GM11168 (cell line): ENCODE results near the gene ARMC7.

Source experiments
- in situ Hi-C: fragments of 300-500 bp; cut with MboI; formaldehyde crosslinking; loops from one replicate; pipeline ENCODE4 v1.12.0; 2022; ENCODE audit warnings: low sequenced_read_pairs; ENCODE audit not compliant: unreplicated experiment

ARMC7 gene

DNA sequence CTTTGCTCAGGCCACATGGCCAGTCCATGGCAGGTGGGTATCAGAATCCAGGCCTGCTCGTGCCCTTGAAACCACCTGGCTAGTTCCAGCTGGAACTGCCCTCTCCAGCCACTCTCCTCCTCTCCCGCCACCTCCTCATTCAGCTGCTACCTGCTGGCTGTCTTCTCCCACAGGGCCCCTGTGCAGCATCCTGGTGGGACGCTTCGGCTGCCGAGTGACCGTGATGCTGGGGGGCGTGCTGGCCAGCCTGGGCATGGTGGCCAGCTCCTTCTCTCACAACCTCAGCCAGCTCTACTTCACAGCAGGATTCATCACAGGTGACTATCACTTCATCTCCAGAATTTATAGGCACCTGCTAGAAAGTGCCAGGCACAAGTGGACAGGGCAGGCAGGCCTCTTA, 11.9 kb upstream of the ARMC7 start:
- in situ Hi-C loops = no loop called here

DNA sequence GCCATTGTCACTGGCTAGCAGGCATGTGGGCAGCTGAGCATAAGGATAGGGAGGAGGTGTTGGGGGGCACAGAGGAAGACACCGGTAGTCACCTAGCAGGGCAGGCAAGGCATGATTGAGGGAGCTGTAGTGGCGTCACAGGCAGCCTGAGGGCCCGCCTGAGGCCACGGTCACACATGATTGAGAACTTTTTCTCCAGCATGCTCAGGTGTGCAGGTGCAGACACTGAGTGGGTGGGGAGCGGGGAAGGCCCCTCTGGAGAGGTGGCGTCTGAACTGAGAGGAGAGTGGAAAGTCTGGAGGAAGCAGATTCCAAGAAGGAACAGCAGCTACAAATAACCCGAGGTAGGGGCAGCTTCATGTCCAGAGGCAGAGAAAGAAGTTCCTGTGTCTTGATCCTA, 10.9 kb upstream of the ARMC7 start:
- in situ Hi-C loops = no loop called here

DNA sequence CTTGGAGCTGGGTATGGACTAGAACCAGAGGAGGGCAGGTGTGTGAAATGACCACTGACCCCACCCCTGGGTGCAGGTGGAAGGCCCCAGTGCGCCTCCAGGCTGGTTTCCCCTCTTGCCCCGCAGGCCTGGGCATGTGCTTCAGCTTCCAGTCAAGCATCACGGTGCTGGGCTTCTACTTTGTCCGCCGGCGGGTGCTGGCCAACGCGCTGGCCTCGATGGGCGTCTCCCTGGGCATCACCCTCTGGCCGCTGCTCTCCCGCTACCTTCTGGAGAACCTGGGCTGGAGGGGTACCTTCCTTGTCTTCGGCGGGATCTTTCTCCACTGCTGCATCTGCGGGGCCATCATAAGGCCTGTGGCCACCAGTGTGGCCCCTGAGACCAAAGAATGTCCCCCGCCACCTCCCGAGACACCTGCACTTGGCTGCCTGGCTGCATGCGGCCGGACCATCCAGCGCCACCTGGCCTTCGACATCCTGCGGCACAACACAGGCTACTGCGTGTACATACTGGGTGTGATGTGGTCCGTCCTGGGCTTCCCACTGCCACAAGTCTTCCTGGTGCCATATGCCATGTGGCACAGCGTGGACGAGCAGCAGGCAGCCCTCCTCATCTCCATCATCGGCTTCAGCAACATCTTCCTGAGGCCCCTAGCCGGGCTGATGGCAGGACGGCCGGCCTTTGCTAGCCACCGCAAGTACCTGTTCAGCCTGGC, 9.7 kb upstream of the ARMC7 start:
- in situ Hi-C loops = no loop called here

DNA sequence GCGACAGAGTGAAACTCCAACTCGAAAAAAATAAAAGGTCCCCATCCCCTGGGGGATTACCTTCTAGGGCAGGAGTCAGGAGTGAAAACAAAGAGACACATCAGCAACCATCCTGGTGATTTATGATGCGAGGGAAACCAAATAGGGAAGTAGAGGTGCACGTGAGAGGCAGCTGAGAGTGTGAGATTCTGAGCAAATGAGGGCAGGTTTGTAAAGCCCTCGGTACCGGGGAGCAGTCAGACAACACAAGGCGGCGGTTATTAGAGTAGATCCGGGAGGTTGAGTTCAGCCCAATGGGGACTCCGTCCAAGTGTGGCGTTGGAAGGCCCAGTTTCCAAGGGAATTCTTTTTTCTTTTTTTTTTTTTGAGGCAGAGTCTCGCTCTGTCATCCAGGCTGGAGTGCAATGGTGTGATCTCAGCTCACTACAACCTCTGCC, 7.4 kb upstream of the ARMC7 start:
- in situ Hi-C loops = no loop called here

DNA sequence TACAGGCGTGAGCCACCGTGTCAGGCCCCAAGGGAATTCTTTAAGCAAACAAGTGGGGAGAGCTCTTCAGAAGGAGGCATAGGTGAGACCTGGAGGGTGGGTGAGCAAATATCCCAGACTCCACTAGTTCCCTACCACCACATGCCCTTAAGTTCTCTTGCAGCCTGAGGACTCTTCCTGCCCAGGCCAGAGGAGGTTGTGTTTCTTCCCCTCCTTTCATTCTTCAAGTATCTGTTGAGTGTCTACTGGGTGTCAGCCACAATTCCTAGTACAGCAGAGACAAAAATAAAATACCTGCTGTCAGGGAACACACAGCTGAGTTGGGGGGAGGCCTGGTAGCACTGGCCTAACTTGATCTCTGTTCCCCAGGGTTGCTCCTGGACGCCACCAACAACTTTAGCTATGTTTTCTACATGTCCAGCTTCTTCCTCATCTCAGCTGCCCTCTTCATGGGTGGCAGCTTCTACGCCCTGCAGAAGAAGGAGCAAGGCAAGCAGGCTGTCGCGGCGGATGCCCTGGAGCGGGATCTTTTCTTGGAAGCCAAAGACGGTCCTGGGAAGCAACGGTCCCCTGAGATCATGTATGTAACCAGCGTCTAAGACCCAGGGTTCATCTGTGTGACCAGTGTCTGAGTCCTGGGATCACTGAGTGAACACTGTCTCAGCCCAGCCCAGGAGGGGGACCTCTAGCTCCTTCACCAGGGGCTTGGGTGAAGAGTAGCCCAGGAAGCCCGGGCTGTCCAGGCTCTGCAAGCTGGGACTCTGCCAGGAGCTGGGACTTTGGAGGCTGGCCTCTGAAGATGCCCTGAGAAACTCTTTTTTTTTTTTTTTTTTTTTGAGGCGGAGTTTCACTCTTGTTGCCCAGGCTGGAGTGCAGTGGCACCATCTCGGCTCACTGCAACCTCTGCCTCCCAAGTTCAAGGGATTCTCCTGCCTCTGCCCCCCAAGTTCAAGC, 5.9 kb upstream of the ARMC7 start:
- in situ Hi-C loops = no loop called here

DNA sequence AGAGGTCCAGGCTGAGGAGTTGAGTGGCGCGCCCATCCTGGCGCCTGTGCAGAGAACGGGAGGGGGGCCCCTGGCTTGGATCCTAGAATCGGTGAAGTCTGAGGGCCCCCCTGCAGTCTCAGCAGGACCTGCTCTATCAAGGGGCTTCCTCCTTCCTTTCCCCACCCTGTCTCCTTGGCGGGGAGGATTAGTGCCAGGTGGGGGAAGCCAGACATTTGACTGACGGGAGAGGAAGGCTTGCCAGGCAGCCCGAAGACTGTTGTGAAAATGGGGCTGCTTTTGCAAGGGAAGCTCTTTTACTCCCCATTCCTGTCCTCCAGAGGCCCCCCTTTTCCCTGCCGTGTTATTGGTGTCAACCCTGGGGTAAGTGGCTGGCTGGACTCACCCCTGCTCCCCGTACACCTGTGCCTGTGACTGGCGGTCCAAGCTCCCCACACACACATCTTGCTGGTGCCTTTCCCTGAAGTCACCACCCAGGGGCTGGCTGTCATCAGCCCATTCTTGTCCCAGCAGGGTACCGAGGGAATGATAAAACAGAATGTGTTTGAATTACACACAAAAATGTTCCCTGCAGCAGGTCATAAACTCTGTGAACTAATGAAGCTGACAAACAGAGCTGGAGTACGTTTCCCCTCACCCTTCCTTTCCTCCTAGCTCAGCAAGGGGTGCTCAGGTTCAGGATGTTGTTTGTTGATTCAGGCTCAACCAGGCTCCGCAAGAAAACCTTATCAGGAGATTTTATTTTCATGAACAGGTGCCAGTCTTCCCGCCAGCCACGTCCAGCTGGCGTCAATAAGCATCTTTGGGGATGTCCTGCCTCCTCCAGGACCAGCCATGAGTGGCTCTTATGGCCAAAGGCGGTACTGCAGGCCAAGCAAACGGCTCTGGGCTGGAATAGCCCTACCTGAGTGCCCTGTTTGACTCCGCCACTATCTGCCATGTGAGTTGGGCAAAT, 4.4 kb upstream of the ARMC7 start:
- in situ Hi-C loops = no loop called here

DNA sequence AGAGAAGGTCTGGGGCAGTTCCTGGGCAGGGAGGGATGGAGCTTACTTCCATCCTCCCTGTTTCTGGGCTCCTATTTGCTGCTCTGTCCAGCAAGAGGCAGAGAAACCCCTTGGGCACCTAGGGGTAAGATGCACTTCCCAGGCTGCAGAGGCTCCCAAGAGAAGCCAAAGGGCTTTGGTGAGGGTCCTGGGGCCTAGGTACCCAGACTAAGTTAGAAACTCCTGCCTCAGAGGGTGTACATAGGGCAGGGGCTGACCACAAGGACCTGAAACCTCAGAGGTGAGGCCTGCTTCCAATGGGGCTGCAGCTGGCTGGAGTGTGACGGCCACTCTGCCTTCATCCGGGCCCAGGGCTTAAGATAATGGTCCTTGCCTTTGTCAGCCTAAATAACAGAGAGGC, 1.6 kb upstream of the ARMC7 start:
- in situ Hi-C loops = no loop called here

DNA sequence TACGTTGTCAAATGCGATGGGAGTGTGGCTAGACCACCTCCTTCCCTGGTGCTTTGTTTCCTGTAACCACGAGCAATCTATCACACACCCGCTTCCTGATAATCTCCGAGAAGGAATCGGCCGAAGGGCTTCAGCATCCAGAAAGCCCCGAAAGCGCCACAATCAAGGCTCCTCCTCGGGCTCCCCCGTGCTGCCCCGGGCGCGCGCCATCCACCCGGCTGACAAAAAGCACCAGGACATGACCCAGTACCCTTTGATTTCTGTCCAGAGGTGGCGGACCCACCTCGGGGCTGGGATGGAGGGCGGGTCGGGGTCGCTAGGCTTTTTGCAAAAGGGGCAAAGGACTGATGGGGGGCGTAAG, 743 bp upstream of the ARMC7 start:
- in situ Hi-C loops = no loop called here

DNA sequence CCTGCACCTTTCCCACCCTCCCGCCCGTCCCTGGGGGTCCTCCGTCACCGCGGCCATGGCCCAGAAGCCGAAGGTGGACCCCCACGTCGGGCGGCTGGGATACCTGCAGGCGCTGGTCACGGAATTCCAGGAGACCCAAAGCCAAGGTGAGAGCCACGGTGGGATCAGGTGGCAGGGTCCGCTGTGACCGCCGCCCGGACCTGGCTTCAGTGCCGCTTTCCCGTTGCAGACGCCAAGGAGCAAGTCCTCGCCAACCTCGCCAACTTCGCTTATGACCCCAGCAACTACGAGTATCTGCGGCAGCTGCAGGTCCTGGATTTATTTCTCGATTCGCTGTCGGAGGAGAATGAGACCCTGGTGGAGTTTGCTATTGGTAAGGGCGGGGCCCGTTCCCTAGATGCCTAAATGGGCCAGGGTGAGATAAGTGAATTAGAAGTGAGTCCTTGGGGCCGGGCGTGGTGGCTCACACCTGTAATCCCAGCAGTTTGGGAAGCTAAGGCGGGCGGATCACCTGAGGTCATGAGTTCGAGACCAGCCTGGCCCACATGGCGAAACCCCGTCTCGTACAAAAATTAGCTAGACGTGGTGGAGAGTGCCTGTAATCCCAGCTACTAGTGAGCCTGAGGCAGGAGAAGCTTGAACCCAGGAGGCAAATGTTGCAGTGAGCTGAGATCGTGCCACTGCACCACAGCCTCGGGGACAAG, 617 bp downstream of the ARMC7 start:
- in situ Hi-C loops = loop anchor here (10.0 kb wide), 1 partner anchor 94 kb away; the partner anchor contains the start of gene NUP85

DNA sequence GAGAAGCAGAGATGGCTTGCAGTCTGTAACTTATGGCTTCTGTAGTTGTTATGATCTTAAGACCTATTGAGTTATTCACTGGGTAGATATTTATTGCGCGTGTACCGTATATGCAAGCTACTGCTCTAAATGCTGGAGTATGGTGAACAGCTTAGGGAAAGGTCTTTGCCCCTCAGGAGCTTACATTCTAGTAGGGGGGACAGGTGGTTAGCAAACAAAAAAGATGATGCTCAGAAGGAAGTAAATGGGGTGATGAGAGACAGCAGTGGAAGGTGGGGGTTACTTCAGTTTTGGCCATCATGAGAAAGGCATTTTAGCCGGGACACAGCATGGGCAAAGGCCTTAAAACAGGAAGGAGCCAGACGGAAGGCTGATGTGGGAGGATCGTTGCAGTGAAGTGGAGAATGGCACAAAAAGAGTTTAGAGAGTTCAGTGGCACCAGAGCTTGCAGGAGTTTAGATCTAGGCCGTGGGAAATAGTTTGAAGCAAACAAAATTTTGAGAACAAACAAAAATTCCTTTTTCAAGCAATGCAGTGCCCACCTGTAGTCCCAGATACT, 2.1 kb downstream of the ARMC7 start:
- in situ Hi-C loops = loop anchor here (10.0 kb wide), 1 partner anchor 93 kb away; the partner anchor contains the start of gene NUP85

DNA sequence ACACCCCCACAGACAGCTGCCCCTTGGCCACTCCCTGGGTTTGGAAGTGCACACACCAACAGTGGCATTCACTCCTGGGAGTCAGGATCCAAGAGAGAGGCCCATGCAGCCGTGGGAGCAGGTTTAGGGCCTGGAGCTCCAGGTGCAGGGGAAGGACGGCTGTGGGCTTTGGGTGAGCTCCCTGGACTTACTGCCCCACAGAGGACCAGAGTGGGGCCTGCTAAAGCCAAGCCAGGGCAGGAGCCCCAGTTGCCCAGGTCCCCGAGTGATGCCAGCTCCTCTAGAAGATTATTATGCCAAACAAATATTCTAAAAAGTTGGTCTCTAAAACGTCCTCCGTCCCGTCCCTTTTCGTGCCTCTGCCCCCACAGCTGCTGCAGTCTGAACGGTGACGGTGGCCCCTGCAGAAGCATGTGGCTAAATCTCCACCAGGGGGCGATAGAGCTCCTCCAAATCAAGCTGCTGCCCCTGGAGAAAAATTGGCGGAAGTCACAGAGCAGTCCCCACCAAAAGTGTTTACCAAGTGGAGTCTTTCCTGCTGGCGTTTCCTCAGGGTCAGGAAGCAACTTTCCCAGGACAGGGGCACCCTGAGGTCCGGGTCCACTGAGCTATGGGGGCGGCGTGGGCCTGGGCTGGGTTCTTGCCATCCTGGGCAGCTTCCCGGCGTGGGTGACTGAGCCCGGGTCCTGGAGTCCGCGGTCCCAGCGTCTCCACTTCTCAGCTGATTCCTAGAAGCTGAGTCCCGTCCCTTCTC, 4.2 kb downstream of the ARMC7 start:
- in situ Hi-C loops = loop anchor here (10.0 kb wide), 1 partner anchor 91 kb away; the partner anchor contains the start of gene NUP85

DNA sequence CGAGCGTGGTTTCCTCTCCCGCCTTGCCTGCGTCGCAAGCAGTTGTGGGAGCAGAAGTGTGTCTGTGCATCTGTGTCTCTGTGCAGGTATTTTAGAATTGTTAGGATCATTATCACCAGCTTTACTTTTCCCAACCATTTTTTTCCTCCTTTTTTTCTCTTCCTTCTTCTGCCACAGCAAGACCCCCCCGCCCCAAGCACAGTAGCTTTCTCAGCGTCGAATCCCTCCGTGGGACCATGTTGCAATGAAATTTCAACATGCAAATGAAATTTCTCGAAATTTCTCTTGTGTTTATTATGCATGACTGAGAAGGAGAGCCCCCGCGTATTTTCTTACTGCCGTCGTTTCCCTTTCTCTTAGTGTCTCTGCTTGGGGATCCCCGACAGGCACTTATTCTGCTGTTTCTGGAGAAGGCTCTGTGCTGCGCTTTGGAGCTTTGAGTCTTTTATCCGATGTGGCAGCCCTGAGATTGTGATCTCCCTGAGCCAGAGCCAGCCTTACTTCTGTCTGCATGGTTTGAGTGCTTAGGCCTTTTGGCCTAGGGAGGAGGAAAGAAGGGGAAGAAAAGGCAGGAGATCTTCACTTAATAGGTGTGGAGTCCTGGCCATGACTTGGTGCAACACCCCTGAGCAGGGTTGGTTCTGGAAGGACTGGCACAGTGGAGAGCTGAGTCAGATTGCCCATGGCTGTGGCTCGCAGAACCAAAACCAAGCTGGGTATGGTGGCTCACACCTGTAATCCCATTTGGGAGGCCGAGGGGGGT, 5.0 kb downstream of the ARMC7 start:
- in situ Hi-C loops = loop anchor here (10.0 kb wide), 1 partner anchor 90 kb away; the partner anchor contains the start of gene NUP85

DNA sequence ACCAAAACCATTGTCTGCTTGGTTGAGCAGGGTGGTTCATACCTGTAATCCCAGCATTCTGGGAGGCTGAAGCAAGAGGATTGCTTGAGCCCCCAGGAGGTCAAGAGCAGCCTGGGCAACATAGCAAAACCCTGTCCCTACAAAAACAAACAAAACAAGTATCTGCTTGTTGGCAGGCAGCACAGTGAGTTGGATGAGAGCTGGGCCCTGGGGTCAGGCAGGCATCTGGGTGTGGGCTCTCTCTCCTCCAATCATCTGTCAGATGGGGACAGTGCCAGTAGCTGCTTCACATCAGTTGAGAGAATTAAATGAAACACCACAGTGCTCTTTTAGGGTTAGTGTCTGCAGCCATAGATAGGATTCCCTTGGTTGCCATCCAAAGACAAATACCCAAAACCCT, 5.8 kb downstream of the ARMC7 start:
- in situ Hi-C loops = loop anchor here (10.0 kb wide), 1 partner anchor 89 kb away; the partner anchor contains the start of gene NUP85

DNA sequence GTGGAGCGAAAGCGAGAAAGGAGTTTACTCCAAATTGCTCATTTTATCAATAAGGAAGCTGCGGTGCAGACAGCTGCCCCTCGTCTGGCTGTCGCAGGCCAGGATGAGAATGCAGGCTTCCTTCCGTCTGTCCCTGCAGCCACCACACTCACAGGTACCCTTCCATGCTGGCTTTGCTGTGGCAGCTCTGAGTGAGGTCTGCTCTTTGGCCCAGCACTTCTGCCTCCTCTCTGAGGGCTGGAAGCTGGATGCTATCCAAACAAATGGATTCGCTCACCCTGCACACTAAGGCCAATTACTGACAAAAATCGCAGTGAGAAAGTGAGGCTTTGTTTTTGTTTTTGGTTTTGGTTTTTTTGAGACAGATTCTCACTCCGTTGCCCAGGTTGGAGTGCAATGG, 7.0 kb downstream of the ARMC7 start:
- in situ Hi-C loops = loop anchor here (10.0 kb wide), 1 partner anchor 88 kb away; the partner anchor contains the start of gene NUP85

DNA sequence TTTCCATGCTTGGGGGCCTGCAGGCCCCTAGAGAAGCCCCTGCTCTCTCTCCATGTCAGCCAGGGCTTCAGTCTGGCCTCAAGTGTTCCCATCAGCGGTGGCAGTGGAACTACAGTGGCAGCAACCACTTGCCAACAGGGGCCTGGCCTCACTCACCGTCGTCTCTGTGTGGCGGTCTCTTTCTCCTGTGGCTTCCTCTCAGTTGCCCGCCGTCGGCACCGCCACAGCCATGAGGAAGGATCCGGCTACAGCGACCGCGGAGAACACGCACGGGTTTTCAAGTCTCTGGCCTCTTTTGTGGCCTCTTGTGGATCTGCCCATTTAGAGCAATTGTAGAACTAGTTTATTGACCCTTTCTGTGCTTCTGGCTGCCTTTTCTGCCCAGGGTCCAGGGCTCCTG, 8.5 kb downstream of the ARMC7 start:
- in situ Hi-C loops = loop anchor here (10.0 kb wide), 1 partner anchor 86 kb away; the partner anchor contains the start of gene NUP85

DNA sequence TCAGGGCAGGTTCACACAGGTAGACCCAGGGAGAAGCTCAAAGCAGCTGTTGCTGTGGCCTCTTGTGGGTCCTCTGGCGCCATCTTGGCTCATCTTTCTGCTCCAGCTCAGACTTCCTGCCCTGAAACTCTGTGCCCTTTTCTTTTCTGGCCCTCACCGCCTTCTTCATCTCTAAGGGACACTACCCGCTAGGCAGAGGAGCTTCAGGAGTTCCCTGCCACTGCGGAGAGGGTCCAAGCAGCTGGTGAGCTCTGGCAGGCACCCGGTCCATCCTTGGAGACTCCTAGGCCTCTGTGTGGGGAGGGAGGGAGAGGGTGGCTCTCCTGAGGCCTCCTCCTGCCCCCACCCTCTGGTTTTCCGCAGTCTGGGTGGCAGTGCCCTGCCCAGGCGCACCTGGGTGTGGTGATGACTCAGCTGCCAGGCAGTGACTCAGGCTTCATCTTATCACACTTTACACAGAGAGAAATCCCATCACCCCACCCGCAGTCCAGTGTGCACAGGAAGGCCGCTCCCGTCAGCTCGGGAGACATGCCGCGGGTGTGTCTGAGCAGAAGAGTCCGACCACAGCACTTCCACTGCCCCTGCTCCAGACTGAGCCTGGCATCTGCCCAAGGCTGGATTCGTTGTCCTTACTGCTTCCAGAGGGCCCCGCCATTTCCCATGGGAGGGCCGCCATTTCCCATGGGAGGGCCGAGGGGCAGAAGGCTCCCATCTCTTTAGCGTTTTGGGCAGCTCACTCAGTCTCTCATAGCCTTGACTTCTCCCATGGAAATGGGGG, 14.5 kb downstream of the ARMC7 start:
- in situ Hi-C loops = no loop called here

DNA sequence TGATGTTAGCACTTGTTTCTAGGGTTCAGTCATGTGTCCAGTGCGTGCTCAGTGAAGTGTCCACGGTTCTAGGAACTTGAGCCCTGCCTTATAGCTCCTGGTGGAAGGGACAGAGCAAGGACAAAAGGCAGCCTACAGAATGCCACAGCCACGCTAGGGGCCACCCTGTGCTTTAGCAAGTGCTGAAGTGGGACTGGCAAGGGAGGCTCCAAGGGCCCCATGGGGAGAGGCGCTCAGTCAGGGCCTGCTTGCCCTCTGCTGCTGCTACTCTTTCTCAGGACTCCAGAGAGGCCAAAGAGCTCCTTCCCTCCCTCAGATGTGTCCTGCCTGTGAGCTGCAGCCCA, 15.0 kb downstream of the ARMC7 start:
- in situ Hi-C loops = no loop called here
